Stimulated activated CD4-positive, alpha-beta T cell treated with anti-CD3 and anti-CD28 coated beads, Interleukin-15, amount 100 ng/mL, for 48 hours (primary cell): ENCODE results near the gene RCL1.
"Not testable (repeated sequence)": the region's sequence is repeated elsewhere in the genome, so short reads cannot be mapped to it uniquely, and the experiment has no call there.

Experiments used
- DNase-seq, 2 donors: peaks; one replicate each; pipeline ENCODE4 v3.0.0-alpha.2; 2020; ENCODE audit warnings: low read depth in 2 of 2

RCL1 gene

DNA sequence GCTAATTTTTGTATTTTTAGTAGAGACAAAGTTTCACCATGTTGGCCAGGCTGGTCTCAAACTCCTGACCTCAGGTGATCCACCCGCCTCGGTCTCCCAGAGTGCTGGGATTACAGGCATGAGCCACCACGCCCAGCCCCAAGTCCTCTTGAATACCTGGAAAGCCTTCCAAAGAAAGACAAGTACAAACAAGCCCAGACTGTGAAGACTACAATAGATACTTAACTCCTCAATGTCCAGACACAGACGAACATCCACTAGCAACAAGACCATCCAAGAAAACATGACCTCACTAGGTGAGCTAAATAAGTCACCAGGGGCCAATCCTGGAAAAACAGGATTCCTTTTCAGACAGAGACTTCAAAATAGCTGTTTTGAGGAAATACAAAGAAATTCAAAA lies 9.6 kb upstream of the RCL1 start:
- not testable (repeated sequence) for DNase-seq

DNA sequence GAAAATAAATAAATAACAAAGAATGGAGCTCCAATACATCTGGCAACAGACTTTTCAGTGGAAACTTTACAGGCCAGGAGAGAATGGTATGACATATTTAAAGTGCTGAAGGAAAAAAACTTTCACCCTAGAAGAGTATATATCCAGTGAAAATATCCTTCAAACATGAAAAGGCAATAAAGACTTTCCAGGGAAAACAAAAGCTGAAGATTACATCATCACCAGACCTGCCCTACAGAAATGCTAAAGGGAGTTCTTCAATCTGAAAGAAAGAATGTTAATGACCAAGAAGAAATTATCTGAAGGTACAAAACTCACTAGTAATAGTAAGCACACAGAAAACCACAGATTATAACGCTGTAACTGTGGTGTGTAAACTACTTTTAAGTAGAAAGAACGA lies 8.3 kb upstream of the RCL1 start:
- no peak for DNase-seq

DNA sequence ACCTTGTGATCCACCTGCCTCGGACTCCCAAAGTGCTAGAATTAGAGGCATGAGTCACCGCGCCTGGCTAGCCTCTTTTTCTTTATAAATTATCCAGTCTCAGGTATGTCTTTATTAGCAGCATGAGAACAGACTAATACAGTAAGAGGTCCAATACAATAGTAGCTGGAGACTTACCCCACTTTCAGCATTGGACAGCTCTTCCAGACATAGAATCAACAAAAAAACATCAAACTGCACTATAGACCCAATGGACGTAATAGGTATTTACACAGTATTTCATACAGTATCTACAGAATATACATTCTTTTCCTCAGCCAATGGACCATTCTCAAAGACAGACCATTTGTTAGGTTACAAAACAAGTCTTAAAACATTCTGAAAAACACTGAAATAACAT lies 6.1 kb upstream of the RCL1 start:
- no peak for DNase-seq

DNA sequence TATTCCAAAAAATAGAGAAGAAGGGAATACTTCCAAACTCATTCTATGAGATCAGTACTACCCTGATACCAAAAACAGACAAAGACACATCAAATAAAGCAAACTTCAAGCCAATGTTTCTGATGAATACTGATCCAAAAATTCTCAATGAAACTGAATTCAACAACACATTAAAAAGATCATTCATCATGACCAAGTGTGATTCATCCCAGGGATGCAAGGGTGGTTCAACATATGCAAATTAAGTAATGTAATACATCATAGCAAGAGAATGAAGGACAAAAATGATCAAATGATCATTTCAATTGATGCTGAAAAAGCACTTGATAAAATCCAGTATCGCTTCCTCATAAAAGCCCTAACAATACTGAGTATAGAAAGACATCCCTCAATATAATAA lies 4.9 kb upstream of the RCL1 start:
- no peak for DNase-seq

DNA sequence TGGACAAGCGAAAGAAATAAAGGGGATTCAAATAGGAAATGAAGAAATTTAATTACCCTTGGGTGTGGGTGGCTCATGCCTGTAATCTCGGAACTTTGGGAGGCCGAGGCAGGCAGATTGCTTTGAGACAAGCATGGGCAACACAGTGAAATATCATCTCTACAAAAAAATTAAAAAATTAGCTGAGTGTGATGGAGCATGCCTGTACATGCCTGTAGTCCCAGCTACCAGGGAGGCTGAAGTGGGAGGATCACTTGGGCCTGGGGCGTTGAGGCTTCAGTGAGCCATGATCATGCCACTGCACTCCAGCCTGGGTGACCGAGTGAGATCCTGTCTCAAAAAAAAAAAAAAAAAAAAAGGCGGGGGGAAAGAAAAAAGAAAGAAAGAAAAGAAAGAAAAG lies 4.0 kb upstream of the RCL1 start:
- DNase-seq: no peak

DNA sequence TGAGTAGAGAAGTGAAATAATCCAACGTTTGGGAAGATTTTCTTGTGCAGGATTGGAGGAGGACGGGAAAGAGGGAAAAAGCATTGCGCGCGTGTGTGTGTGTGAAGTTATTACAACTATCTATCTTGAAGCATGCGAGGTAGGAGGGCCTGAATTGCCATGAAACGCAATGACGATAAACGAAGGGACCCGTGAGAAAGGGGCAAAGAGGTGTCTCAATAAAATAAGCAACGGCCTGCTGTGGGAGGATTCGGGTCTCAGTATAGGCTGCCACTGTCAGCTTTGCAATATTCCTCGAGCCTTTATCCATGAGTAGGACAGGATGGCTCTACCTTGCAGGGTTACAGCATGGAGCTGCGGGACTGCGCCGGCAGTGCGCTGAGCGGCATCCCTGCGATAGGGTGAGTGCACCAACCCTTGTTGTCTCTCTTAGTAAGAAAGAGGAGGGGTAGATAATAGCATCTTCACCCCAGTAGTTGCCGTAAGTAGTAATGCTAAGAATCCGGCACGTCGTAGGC lies 631 bp upstream of the RCL1 start:
- DNase-seq: no peak

DNA sequence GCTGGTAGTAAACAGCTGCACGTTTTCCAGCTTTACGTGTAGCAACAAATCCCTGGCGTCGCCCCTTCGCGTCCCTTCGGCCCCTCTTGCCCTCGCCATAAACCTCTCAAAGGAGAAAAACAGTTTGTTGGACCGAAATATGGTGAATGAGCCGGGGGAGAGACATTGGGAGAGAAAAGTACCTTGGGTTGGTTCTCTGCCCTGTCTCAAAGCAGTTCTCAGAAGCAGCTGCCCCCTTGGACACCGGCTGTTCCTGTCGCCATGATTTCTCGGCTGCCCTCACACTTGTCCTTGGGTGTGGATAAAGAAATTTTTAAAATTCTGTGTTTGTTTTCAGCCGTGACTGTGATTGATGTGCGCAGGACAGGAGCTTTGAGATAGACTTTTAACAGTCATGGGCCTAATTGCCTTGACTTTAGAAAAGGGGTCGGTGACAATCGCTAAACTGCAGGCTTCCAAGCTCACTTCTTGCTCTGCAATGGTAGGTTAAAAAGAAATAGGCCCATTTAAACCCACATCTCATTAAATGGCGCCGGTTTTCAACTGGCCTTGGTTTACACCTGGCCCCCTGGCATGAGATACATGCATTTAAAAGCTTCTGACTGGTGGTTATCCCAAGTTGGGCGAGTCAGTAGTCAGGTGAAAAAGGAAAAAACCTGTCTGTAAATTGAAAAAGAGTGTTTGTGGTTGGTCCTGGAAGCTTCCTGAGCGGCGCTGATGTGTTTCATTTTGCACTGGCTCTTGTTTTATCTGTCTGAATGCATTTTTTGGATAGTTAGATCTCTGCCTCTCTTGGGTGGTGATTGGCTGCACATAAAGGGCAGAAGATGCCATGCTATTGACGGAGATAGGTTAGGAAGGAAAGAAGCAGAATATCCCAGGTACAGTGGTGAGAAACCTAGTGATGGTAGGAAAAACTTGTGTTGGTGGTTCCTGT lies 983 bp downstream of the RCL1 start:
- DNase-seq: no peak

DNA sequence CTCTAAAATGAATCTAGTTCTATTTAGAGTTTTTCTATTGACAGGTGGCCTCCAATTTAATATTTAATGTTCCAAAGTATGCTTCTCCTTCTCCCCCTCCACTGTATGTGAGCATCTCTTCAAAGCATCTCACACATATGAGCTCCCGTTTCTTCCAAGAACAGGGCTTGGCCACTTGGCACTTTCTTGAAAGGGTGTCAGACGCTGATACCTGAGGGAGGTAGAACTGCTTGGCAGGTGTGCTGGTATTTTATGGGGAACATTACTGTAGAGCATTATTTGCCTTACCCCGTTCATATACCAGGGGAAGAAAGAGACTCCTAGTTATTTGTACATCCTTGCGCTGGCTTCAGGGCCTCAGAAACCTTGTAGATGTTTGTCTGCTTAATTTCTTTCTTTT lies 1.9 kb downstream of the RCL1 start:
- no peak for DNase-seq

DNA sequence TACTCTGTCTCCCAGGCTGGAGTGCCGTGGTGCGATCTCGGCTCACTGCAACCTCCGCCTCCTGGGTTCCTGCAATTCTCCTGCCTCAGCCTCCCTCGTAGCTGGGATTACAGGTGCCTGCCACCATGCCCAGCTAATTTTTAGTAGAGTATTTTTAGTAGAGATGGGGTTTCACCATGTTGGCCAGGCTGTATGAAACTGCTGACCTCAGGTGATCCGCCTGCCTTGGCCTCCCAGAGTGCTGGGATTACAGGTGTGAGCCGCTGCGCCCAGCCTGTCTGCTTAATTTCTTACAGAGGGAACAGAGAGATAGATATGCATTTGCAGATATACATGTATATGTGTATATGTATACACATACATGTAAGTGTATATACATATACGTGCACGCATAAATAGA lies 2.4 kb downstream of the RCL1 start:
- DNase-seq: not testable (repeated sequence)

DNA sequence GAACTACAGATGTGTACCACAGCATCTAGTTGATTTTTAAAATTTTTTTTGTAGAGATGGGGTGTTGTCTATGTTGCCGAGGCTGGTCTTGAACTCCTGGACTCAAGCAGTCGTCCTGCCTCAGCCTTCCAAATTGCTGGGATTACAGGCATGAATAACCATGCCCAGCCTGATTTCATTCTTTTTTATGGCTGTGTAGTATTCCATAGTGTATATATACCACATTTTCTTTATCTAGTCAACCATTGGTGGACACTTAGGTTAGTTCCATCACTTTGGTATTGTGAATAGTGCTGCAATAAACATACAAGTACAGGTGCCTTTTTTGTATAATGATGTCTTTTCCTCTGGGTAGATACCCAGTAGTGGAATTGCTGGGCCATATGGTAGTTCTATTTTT lies 3.8 kb downstream of the RCL1 start:
- DNase-seq: no peak

DNA sequence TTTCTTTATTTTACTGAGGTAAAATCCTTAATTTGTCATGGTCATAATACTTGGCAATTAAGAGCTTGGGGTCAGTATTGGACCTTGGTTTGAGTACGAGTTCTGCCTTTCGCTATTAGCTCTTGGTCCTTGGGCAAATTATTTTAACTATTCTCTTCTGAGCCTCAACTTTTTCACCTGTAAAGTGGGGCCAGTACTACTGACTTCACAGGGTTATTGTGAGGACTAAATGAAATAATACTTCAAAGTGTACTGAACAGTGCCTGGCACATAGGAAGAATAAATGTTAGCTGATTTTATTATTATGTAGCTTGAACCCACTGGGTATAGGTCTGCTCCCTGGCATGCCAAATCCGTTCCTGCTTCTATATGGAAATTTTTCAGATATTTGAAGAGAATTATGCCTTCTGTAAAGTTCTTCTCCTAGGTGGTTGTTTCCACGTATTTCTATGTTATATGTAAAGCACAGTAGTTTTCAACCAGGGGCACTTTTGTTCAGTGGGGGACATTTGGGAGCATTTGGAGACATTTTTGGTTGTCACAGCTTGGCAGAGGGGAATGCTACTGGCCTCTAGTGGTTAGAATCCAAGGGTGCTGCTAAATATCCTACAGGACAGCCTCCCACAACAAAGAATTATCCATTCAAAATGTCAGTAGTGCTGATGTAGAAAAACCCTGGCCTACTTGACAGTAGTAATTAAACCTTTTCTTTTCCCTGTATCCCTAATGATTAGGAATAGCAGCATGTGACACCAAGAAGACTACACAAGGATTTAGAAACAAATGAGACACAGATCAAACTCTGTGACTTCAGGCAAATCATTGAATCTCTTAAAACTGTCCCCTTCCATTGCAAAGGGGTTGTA lies 4.5 kb downstream of the RCL1 start:
- peak in 1 of 2 donors; percentile 11 for DNase-seq

DNA sequence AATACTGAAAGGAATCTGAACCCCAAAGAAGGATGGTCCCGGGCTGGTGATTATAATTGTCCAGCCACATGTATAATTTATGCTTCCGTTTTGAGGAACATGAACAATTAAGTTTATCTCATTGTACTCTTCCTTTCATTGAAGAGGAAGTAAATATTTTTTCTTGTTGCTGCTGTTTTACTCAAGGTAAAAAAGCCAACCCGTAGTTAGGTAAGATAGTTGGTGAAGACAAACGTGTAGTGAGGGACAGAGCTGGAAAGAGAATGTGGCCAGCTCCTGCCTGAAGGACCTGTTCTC lies 5.1 kb downstream of the RCL1 start:
- no peak for DNase-seq

DNA sequence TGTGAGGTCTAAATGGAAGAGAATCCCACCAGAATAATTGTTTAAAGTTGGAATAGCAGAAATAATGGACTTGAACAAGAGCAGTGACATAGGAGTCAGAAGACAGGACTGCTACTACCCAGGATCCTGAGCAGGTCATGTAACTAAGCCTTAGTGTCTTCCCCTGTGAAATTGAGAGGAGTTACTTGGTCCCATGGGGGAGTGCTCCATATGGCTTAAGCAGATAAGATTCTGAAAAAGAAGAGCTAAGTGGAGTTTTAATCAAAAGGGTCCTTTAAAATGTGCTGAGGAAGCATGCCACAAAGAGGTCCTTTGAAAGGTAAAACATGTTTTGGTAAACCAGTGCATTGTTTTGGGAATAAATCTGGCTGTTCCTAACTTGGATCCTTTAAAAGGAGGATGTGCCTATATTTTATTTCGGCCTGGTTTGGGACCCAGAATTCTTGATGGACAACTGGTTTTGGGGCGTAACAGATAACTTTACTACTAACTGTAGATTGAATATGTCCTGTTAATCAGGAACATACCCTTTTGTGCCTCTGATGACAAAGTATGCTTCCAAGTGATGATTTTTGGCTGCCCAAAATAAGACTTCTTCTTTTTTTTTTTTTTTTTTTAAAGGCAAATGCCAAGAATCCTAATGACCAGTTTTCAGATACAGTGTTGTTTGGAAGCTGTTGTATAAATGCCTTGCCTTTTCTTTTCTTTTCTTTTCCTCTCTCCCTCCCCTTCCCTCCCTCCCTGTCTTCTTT lies 5.7 kb downstream of the RCL1 start:
- no peak for DNase-seq

DNA sequence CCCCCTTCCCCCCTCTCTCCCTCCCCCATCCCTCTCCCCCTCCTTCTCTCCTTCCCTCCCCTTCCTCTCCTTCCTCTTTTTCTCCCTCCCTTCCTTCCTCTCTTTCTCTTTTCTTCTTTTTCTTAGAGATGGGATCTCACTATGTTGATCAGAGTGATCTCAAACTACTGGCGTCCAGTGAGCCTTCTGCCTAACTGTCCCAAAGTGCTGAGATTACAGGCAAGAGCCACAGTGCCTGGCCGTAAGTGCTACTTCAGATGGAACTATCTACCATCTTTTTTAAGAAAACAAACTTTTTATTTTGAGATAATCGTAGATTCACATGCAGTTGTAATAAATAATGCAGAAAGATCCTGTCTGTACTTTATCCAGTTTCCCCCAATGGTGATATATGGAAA lies 6.3 kb downstream of the RCL1 start:
- no peak for DNase-seq

DNA sequence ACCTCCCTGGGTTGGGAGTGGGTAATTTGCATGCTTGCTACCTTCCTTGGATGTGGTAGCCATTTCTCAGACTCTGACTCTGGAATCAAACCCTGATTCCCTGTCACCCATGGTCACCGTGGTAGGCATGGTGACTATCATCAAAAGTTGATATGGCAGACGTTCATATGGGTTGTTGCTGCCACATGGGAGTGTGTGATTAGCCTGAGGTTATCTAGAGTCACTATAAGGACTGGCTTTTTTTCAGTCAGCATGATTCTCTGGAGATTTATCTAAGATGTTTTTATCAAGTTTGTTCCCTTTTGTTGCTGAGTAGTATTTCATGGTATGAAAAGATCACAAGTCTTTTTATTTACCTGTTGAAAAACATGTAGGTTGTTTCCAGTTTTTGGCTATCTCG lies 7.0 kb downstream of the RCL1 start:
- DNase-seq: no peak

DNA sequence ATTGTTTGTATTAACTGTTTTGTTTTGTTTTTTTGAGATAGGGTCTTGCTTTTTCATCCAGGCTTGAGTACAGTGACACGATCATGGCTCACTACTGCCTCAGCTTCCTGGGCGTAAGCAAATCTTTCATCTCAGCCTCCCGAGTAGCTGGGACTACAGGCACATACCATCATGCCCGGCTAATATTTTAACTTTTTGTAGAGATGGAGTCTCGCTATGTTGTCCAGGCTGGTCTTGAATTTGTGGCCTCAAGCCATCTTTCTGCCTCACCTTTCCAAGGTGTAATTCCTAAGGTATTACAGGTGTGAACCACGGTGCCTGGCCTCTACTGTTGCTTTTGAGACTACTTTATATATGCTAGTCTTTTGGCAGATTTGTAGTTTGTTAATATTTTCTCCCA lies 8.4 kb downstream of the RCL1 start:
- no peak for DNase-seq

DNA sequence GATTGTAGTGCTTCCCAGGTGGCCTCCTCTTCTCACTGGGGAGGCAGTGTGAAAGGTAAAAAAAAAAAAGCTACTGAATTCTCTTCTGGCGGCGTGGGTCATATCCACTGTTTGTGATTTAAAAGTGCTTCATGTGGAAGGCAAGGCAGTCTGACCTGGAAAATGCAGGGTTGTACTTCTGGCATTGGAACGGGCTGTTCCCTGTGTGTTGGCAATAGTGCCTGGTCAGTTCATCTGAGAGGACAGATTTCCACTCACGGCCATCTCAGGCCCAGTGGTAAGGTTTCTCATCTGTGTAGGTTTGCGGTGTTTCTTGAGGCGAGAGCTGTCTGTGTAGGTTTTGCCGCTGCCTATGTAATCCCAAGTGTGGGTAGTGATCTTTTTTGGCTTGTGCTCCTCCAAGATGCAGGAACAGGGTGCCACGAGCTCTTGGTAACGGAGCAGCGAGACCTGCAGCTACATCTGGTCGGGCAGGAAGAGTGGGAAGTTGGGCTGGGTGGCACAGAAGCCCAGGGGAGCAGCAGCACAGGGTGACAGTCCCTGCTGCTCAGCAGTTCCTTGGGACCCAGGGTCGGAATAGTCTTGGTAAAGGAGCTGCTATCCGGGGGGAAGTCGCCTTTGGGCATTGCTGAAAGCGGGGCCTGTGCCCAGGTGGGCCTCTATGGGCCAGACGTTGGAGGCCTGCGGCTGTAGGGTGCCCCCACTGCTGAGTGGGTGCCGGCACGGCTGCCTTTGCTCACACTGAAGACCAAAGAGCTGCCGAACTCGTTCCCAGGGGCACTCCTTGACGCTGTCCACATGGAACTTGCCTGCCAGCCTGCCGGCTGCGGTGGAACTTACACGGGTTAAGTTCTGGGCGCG lies 11.2 kb downstream of the RCL1 start:
- DNase-seq: no peak

DNA sequence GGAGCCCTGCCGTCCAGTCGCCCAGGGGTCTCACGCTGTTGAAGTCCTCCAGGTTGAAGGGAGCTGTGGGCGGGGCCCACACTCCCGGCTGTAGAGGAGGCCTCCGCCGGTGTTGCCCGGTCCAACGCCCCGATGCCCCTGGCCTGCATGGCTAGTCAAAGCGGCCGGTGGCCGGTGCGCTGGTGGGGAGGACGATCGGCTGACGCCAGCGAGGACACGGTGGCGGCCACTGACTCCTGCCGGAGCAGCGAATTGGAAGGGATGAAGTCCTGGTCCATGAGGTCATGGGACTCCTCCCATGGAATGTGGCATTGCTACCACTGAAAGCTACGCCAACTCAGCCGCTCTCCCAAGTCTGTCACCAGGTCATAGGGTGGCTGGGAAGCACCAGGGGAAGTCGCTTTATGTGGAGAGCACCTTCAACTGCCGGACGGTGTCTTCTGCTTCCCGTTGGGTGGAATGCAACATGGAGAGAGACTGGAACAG lies 11.8 kb downstream of the RCL1 start:
- DNase-seq: no peak

DNA sequence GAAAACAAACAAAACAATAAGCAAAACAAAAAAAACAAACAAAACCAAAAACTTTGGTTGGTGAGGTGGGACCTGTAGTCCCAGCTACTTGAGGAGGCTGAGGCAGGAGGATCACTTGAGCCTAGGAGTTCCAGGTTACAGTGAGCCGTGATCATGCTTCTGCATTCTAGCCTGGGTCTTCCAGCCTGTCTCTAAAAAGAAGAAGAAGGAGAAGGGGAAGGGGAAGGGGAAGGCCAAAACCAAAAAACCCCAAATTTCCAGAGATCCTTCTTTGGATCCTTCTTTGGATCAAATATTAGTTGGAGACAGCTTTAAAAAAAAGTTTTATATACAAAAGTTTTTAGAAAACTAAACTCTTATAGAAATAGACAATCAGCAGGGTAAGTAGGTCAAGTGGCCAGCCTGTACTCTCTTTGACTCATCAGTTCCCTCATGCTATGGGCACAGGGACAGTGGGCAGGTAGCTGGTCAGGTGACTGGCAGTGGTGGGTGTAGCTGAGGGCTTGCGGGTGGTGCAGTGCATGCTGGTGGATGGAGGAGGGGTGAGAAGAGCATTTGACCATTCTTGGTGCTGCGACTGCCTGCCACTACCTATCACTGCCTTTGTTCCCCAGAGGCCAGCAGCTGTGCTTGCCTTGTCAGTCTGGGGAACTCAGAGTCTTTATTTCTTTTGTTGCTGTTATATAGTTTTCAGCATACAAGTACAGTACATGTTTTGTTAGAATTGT lies 12.6 kb downstream of the RCL1 start:
- DNase-seq: no peak

DNA sequence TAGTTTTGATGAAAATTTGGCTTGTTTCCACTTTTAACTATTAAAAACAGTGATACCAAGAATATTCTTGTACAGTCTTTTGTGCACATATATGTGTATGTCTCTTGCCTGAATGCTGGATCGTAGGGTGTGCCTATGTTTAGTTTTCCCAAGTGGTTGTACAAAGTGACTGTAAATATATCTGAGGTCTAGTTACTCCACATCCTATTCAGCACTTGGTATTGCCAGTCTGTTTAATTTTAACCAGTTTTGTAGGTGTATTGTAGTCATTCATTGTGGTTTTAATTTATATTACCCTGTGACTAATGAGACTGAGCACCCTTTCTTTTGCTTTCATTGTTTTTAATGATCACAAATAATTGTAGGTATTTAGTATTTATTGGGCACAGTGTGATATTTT lies 17.8 kb downstream of the RCL1 start:
- no peak for DNase-seq
